Measurements from ENCODE around the gene HOXA11.

The HOXA11 gene

GRCh38 chr7:27148031-27148755, 36.8 kb downstream of the HOXA11 start:
- TF ChIP-seq FOXP2 (optimal IDR thresholded peaks at IDR 0.05; ENCODE audit: borderline replicate concordance, extremely low read depth, extremely low read length, insufficient read depth) (no peak), POLR2AphosphoS5 (IDR thresholded peaks at IDR 0.05; ENCODE audit: low read depth, low read length) (no peak), REST (IDR thresholded peaks at IDR 0.05; ENCODE audit: insufficient read depth in 1 of 2, low read depth in 2 of 2, low read length in 2 of 2) (no peak), TAF1 (IDR thresholded peaks at IDR 0.05; ENCODE audit: borderline replicate concordance, insufficient read depth, low read length) (no peak), SIN3A (IDR thresholded peaks at IDR 0.05; ENCODE audit: borderline replicate concordance, insufficient read depth, low read length) (no peak)

GRCh38 chr7:27147199-27148030, 37.6 kb downstream of the HOXA11 start, which contains the start of gene HOXA6:
Gene HOXA6 (minus strand): TSS chr7:27147774. CDS start chr7:27147749, 25 bp downstream.
- TF ChIP-seq REST (IDR thresholded peaks at IDR 0.05; ENCODE audit: insufficient read depth in 1 of 2, low read depth in 2 of 2, low read length in 2 of 2) (no peak), POLR2AphosphoS5 (IDR thresholded peaks at IDR 0.05; ENCODE audit: low read depth, low read length) (no peak), SIN3A (IDR thresholded peaks at IDR 0.05; ENCODE audit: borderline replicate concordance, insufficient read depth, low read length) (no peak), FOXP2 (optimal IDR thresholded peaks at IDR 0.05; ENCODE audit: borderline replicate concordance, extremely low read depth, extremely low read length, insufficient read depth) (no peak), TAF1 (IDR thresholded peaks at IDR 0.05; ENCODE audit: borderline replicate concordance, insufficient read depth, low read length) (no peak)

- TF ChIP-seq SIN3A (IDR thresholded peaks at IDR 0.05; ENCODE audit: borderline replicate concordance, insufficient read depth, low read length) (no peak), FOXP2 (optimal IDR thresholded peaks at IDR 0.05; ENCODE audit: borderline replicate concordance, extremely low read depth, extremely low read length, insufficient read depth) (no peak), POLR2AphosphoS5 (IDR thresholded peaks at IDR 0.05; ENCODE audit: low read depth, low read length) (no peak)
Measured at GRCh38 chr7:27146491-27147198, 38.4 kb downstream of the HOXA11 start.

- TF ChIP-seq REST (IDR thresholded peaks at IDR 0.05; ENCODE audit: insufficient read depth in 1 of 2, low read depth in 2 of 2, low read length in 2 of 2) (no peak), POLR2AphosphoS5 (IDR thresholded peaks at IDR 0.05; ENCODE audit: low read depth, low read length) (no peak), SIN3A (IDR thresholded peaks at IDR 0.05; ENCODE audit: borderline replicate concordance, insufficient read depth, low read length) (no peak), FOXP2 (optimal IDR thresholded peaks at IDR 0.05; ENCODE audit: borderline replicate concordance, extremely low read depth, extremely low read length, insufficient read depth) (no peak), TAF1 (IDR thresholded peaks at IDR 0.05; ENCODE audit: borderline replicate concordance, insufficient read depth, low read length) (no peak)
Measured at GRCh38 chr7:27145914-27146412, 39.1 kb downstream of the HOXA11 start.

Measured in PFSK-1 (cell line).